H1 (cell line): ENCODE results near the gene RAP1GDS1. TPM values are rescaled to one million over a fixed set of nuclear protein-coding genes. Genes with fewer than 3 reads are reported as not detected.

Experiments used
- CHD1 ChIP-seq: IDR thresholded peaks from 2 replicates; pipeline ENCODE4 v1.6.1; 2012; ENCODE audit warnings: low read depth, low read length, improper control_type of control experiment
- CTBP2 ChIP-seq: IDR thresholded peaks from 2 replicates; pipeline ENCODE4 v1.7.0; 2011; ENCODE audit warnings: borderline replicate concordance, mild to moderate bottlenecking, moderate library complexity, mixed read lengths, low read length; ENCODE audit not compliant: insufficient read depth, insufficient read length
- EGR1 ChIP-seq: IDR thresholded peaks from 2 replicates; pipeline ENCODE4 v1.6.1; 2011; ENCODE audit warnings: low read depth, low read length, borderline replicate concordance
- SIRT6 ChIP-seq: IDR thresholded peaks from one replicate; pipeline ENCODE4 v1.7.1; 2012; ENCODE audit warnings: low read length, inconsistent platforms
- SUZ12 ChIP-seq: fragments of 200-600 bp; sonication (generic); IDR thresholded peaks from 2 replicates; pipeline ENCODE4 v1.6.1; 2012; ENCODE audit warnings: mild to moderate bottlenecking, inconsistent platforms, low read length, moderate library complexity, mixed read lengths
- polyA plus RNA-seq, 7 experiments: library from polyadenylated mRNA; depleted of rRNA in 3 of 7; stranded (reverse) in 5 of 7; unstranded in 2 of 7; fragments of >200 nt in 5 of 7; fragments of 200-250 nt in 2 of 7; gene quantifications; 1 replicate in 5 of 7; 2 replicates in 1 of 7; 4 replicates in 1 of 7; pipeline versions ENCODE4 v1.2.1 to v1.2.3, GENCODE V29; 2011 to 2013; ENCODE audit warnings: missing spikeins in 2 of 7, mixed read lengths in 2 of 7
- total RNA-seq: library from RNA; stranded (reverse); fragmentation: NEBNext Ultra II Directional; extraction: Animal tissue kit (Norgen Biotek cat#: 25700); gene quantifications from 2 replicates; pipeline ENCODE4 v1.2.1, GENCODE V29; 2021
- TF ChIP-seq, protein P1 (sequence below): fragments of 300-600 bp; sonication (generic); IDR thresholded peaks from 2 replicates; pipeline ENCODE4 v1.7.1; 2012; ENCODE audit warnings: low read length, moderate library complexity, mild to moderate bottlenecking, inconsistent platforms; ENCODE audit not compliant: insufficient replicate concordance
- TF ChIP-seq, protein P2 (sequence below): IDR thresholded peaks from 2 replicates; pipeline ENCODE4 v1.6.1; 2011; ENCODE audit warnings: low read length, improper control_type of control experiment

Gene RAP1GDS1
- total and polyA plus RNA-seq, 2 of the 8 experiments (the other 6 are each of a cell fraction or from before 2014, with no cell fraction given) = 12.8 to 31.9 TPM

DNA sequence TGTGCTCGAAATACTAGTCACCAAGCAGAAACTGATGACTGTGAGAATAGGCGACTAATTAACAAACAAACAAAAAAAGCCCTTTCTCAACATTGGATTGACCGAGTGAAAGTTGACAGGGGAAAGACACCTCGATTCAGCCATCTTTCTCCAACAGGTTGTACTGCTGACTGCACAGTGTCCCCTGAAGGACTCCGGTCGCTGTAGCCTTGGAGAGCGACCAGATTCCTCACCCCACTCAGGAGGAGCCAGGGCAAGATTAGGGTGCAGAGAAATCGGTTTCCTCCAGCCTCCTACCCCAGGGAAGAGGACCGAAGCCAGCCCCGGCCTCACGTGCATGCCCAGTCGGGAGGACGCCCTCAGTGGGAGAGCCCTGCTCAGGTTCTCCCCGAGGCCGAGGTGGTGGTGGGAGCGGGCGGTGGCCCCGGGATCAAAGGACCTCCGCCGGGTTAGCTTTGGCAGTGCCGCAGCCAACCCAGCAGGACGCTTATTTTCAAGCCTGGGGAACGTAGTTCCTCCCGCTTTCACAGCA, 1.1 kb upstream of the RAP1GDS1 start (continued):
- TF ChIP-seq CHD1 = no peak
- no peak for TF ChIP-seq CTBP2
- TF ChIP-seq, protein P1, sequence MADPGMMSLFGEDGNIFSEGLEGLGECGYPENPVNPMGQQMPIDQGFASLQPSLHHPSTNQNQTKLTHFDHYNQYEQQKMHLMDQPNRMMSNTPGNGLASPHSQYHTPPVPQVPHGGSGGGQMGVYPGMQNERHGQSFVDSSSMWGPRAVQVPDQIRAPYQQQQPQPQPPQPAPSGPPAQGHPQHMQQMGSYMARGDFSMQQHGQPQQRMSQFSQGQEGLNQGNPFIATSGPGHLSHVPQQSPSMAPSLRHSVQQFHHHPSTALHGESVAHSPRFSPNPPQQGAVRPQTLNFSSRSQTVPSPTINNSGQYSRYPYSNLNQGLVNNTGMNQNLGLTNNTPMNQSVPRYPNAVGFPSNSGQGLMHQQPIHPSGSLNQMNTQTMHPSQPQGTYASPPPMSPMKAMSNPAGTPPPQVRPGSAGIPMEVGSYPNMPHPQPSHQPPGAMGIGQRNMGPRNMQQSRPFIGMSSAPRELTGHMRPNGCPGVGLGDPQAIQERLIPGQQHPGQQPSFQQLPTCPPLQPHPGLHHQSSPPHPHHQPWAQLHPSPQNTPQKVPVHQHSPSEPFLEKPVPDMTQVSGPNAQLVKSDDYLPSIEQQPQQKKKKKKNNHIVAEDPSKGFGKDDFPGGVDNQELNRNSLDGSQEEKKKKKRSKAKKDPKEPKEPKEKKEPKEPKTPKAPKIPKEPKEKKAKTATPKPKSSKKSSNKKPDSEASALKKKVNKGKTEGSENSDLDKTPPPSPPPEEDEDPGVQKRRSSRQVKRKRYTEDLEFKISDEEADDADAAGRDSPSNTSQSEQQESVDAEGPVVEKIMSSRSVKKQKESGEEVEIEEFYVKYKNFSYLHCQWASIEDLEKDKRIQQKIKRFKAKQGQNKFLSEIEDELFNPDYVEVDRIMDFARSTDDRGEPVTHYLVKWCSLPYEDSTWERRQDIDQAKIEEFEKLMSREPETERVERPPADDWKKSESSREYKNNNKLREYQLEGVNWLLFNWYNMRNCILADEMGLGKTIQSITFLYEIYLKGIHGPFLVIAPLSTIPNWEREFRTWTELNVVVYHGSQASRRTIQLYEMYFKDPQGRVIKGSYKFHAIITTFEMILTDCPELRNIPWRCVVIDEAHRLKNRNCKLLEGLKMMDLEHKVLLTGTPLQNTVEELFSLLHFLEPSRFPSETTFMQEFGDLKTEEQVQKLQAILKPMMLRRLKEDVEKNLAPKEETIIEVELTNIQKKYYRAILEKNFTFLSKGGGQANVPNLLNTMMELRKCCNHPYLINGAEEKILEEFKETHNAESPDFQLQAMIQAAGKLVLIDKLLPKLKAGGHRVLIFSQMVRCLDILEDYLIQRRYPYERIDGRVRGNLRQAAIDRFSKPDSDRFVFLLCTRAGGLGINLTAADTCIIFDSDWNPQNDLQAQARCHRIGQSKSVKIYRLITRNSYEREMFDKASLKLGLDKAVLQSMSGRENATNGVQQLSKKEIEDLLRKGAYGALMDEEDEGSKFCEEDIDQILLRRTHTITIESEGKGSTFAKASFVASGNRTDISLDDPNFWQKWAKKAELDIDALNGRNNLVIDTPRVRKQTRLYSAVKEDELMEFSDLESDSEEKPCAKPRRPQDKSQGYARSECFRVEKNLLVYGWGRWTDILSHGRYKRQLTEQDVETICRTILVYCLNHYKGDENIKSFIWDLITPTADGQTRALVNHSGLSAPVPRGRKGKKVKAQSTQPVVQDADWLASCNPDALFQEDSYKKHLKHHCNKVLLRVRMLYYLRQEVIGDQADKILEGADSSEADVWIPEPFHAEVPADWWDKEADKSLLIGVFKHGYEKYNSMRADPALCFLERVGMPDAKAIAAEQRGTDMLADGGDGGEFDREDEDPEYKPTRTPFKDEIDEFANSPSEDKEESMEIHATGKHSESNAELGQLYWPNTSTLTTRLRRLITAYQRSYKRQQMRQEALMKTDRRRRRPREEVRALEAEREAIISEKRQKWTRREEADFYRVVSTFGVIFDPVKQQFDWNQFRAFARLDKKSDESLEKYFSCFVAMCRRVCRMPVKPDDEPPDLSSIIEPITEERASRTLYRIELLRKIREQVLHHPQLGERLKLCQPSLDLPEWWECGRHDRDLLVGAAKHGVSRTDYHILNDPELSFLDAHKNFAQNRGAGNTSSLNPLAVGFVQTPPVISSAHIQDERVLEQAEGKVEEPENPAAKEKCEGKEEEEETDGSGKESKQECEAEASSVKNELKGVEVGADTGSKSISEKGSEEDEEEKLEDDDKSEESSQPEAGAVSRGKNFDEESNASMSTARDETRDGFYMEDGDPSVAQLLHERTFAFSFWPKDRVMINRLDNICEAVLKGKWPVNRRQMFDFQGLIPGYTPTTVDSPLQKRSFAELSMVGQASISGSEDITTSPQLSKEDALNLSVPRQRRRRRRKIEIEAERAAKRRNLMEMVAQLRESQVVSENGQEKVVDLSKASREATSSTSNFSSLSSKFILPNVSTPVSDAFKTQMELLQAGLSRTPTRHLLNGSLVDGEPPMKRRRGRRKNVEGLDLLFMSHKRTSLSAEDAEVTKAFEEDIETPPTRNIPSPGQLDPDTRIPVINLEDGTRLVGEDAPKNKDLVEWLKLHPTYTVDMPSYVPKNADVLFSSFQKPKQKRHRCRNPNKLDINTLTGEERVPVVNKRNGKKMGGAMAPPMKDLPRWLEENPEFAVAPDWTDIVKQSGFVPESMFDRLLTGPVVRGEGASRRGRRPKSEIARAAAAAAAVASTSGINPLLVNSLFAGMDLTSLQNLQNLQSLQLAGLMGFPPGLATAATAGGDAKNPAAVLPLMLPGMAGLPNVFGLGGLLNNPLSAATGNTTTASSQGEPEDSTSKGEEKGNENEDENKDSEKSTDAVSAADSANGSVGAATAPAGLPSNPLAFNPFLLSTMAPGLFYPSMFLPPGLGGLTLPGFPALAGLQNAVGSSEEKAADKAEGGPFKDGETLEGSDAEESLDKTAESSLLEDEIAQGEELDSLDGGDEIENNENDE = no peak
- TF ChIP-seq, protein P2, sequence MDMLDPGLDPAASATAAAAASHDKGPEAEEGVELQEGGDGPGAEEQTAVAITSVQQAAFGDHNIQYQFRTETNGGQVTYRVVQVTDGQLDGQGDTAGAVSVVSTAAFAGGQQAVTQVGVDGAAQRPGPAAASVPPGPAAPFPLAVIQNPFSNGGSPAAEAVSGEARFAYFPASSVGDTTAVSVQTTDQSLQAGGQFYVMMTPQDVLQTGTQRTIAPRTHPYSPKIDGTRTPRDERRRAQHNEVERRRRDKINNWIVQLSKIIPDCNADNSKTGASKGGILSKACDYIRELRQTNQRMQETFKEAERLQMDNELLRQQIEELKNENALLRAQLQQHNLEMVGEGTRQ = no peak
- no peak for TF ChIP-seq SIRT6
- no peak for TF ChIP-seq EGR1
- 0 out of 2 replicates have a peak, but pooled peaks have one; percentile 3 for TF ChIP-seq SUZ12
